Liver (tissue), 9 donors: Measurements from ENCODE around the gene BLNK. TPM values are rescaled to one million over a fixed set of nuclear protein-coding genes. Genes with fewer than 3 reads are reported as not detected.

Source experiments
- DNase-seq: peaks from one replicate; pipeline ENCODE4 v3.0.0-alpha.2; 2017; ENCODE audit warnings: low spot score
- H3K27ac ChIP-seq, 2 donors: one replicate each; pipeline ENCODE4 v1.7.0; 2013; ENCODE audit warnings: inconsistent platforms in 2 of 2, low read length in 2 of 2, control low read depth in 1 of 2, low read depth in 1 of 2, mild to moderate bottlenecking in 1 of 2
- H3K27me3 ChIP-seq, 4 donors: one replicate each; pipeline versions ENCODE4 v1.6.1 to v1.7.0; 2013; ENCODE audit warnings: low read length in 3 of 4, inconsistent platforms in 1 of 4, mild to moderate bottlenecking in 1 of 4, moderate library complexity in 1 of 4; ENCODE audit not compliant: control insufficient read depth in 4 of 4, insufficient read depth in 4 of 4
- H3K36me3 ChIP-seq, 4 donors: one replicate each; pipeline versions ENCODE4 v1.6.1 to v1.7.0; 2013; ENCODE audit warnings: low read length in 3 of 4, mild to moderate bottlenecking in 3 of 4, low read depth in 1 of 4, moderate library complexity in 1 of 4; ENCODE audit not compliant: control insufficient read depth in 4 of 4, insufficient read depth in 3 of 4
- H3K4me1 ChIP-seq, 4 donors: one replicate each; pipeline versions ENCODE4 v1.6.1 to v1.7.0; 2013; ENCODE audit warnings: low read length in 3 of 4, mild to moderate bottlenecking in 3 of 4, moderate library complexity in 1 of 4; ENCODE audit not compliant: control insufficient read depth in 4 of 4, insufficient read depth in 4 of 4
- H3K4me3 ChIP-seq, 3 donors: one replicate each; pipeline versions ENCODE4 v1.6.1 to v1.7.0; 2013; ENCODE audit warnings: low read length in 3 of 3, control low read depth in 1 of 3, low read depth in 1 of 3, mild to moderate bottlenecking in 1 of 3
- H3K9ac ChIP-seq, 2 donors: one replicate each; pipeline ENCODE4 v1.7.0; 2013; ENCODE audit warnings: low read length in 2 of 2, mild to moderate bottlenecking in 2 of 2, moderate library complexity in 2 of 2, control low read depth in 1 of 2, low read depth in 1 of 2
- H3K9me3 ChIP-seq, 4 donors: one replicate each; pipeline versions ENCODE4 v1.6.1 to v1.7.0; 2013; ENCODE audit warnings: low read length in 3 of 4; ENCODE audit not compliant: control insufficient read depth in 4 of 4
- EGR1 ChIP-seq, 2 donors: IDR thresholded peaks; 2 replicates each; pipeline ENCODE4 v1.6.1; 2016 to 2018; ENCODE audit warnings: antibody characterized with exemption in 2 of 2, low read depth in 2 of 2
- FOXA1 ChIP-seq: IDR thresholded peaks from 2 replicates; pipeline ENCODE4 v1.6.1; 2016; ENCODE audit warnings: antibody characterized with exemption
- FOXA2 ChIP-seq: IDR thresholded peaks from 2 replicates; pipeline ENCODE4 v1.6.1; 2016; ENCODE audit warnings: antibody characterized with exemption
- GABPA ChIP-seq, 2 donors: IDR thresholded peaks in 1 of 2; conservative IDR thresholded peaks in 1 of 2; 2 replicates each; pipeline ENCODE4 v1.6.1; 2016; ENCODE audit warnings: antibody characterized with exemption in 2 of 2, mild to moderate bottlenecking in 1 of 2, moderate library complexity in 1 of 2
- HNF4A ChIP-seq, 2 donors: conservative IDR thresholded peaks; 2 replicates each; pipeline ENCODE4 v1.6.1; 2016; ENCODE audit warnings: antibody characterized with exemption in 2 of 2, mild to moderate bottlenecking in 2 of 2
- HNF4G ChIP-seq: IDR thresholded peaks from 2 replicates; pipeline ENCODE4 v1.6.1; 2016; ENCODE audit warnings: antibody characterized with exemption
- JUND ChIP-seq, 2 donors: IDR thresholded peaks; 2 replicates each; pipeline ENCODE4 v1.6.1; 2016; ENCODE audit warnings: antibody characterized with exemption in 2 of 2
- NR2F2 ChIP-seq: IDR thresholded peaks from 2 replicates; pipeline ENCODE4 v1.6.1; 2016; ENCODE audit warnings: antibody characterized with exemption
- RAD21 ChIP-seq, 2 donors: IDR thresholded peaks; 2 replicates each; pipeline ENCODE4 v1.6.1; 2016; ENCODE audit warnings: antibody characterized with exemption in 2 of 2, mild to moderate bottlenecking in 2 of 2
- RXRA ChIP-seq, 2 donors: IDR thresholded peaks; 2 replicates each; pipeline ENCODE4 v1.6.1; 2017 to 2018; ENCODE audit warnings: antibody characterized with exemption in 2 of 2, mild to moderate bottlenecking in 1 of 2
- SP1 ChIP-seq: IDR thresholded peaks from 2 replicates; pipeline ENCODE4 v1.6.1; 2018; ENCODE audit warnings: antibody characterized with exemption, mild to moderate bottlenecking
- TAF1 ChIP-seq: conservative IDR thresholded peaks from 2 replicates; pipeline ENCODE4 v1.6.1; 2016; ENCODE audit warnings: antibody characterized with exemption, mild to moderate bottlenecking
- YY1 ChIP-seq: IDR thresholded peaks from 2 replicates; pipeline ENCODE4 v1.6.1; 2016; ENCODE audit warnings: antibody characterized with exemption, mild to moderate bottlenecking
- WGBS: extraction: QIAGEN DNeasy Blood & Tissue Kit; methylation state at CpG from one replicate; pipeline ENCODE4 v1.1.7; 2013; 5-methylcytosine and 5-hydroxymethylcytosine counted together
- polyA plus RNA-seq, 2 donors: library from polyadenylated mRNA; stranded (reverse) in 1 of 2; unstranded in 1 of 2; fragments of 200-250 nt in 1 of 2; fragments of >200 nt in 1 of 2; fragmentation: Nextera tagmentation in 1 of 2; extraction: Ambion mirVana in 1 of 2; gene quantifications; one replicate each; pipeline versions ENCODE4 v1.2.1 to v1.2.3, GENCODE V29; 2013 to 2015
- total RNA-seq, 2 donors: library from RNA; depleted of rRNA; stranded (reverse); fragments of >200 nt; gene quantifications; one replicate each; pipeline ENCODE4 v1.2.3, GENCODE V29; 2014
- TF ChIP-seq, protein P1 (sequence below): IDR thresholded peaks from 2 replicates; pipeline ENCODE4 v1.6.1; 2016; ENCODE audit warnings: antibody characterized with exemption
- TF ChIP-seq, protein P2 (sequence below): IDR thresholded peaks from 2 replicates; pipeline ENCODE4 v1.6.1; 2016; ENCODE audit warnings: antibody characterized with exemption, mild to moderate bottlenecking
- TF ChIP-seq, protein P3 (sequence below): fragments of 150-350 bp; IDR thresholded peaks from 2 replicates; pipeline ENCODE4 v1.5.1; 2017; ENCODE audit warnings: improper control_type of control experiment, low read depth, low read length; ENCODE audit not compliant: missing input control
- TF ChIP-seq, protein P4 (sequence below): IDR thresholded peaks from 2 replicates; pipeline ENCODE4 v1.6.1; 2016; ENCODE audit warnings: antibody characterized with exemption
- TF ChIP-seq, protein P5 (sequence below): IDR thresholded peaks from 2 replicates; pipeline ENCODE4 v1.6.1; 2016; ENCODE audit warnings: antibody characterized with exemption
- donor health status: healthy.
- donor health status: healthy.
- donor health status: healthy.
- donor health status: healthy.
- donor health status: healthy.

Gene BLNK
- total and polyA plus RNA-seq, 4 donors, result 3.3 to 45.2 (median 14.5) TPM

DNA sequence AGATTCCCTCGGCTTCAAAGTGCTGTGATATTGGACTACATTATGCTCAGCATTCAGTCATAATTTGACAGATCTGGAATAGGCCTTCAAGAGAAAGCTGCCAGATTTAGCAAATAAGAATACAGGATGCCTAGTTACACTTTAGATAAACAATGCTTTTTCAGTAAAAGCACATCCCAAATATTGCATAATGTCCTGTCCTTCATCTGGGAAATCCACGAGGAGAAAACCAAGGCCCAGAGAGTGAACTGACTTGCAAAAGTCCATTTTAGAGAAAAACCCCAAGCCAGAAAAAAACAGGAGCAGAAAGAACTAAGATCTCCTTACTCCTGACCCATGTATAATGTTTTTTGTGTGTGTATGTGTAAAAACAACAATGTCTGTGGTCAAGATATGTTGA, 12.0 kb upstream of the BLNK start:
- no peak for DNase-seq
- Histone ChIP-seq H3K4me3 (no peak overlapping the region), H3K9me3 (no peaks in the 10 kb centered on the region), H3K27me3 (no peaks in the 10 kb centered on the region), H3K4me1 (peaks cover 10 to 42% (median 26%) of the 10 kb centered on the region in 4 donors), H3K27ac (peak overlapping the region; percentile 75 to 81), H3K36me3 (no peaks in the 10 kb centered on the region), H3K9ac (no peak overlapping the region)
- peak; percentile 50 for TF ChIP-seq SP1
- TF ChIP-seq NR2F2, result no peak
- no peak for TF ChIP-seq FOXA1
- peak; percentile 46 for TF ChIP-seq HNF4G
- TF ChIP-seq, protein P1, sequence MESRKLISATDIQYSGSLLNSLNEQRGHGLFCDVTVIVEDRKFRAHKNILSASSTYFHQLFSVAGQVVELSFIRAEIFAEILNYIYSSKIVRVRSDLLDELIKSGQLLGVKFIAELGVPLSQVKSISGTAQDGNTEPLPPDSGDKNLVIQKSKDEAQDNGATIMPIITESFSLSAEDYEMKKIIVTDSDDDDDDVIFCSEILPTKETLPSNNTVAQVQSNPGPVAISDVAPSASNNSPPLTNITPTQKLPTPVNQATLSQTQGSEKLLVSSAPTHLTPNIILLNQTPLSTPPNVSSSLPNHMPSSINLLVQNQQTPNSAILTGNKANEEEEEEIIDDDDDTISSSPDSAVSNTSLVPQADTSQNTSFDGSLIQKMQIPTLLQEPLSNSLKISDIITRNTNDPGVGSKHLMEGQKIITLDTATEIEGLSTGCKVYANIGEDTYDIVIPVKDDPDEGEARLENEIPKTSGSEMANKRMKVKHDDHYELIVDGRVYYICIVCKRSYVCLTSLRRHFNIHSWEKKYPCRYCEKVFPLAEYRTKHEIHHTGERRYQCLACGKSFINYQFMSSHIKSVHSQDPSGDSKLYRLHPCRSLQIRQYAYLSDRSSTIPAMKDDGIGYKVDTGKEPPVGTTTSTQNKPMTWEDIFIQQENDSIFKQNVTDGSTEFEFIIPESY, result no peak
- peak; percentile 29 for TF ChIP-seq FOXA2
- peak in 1 of 2 donors; percentile 48 for TF ChIP-seq GABPA (IDR thresholded peaks at IDR 0.05 in 1 of 2, conservative IDR thresholded peaks at IDR 0.05 in 1 of 2)
- TF ChIP-seq HNF4A (conservative IDR thresholded peaks at IDR 0.05), result peak; percentile 70 to 75
- TF ChIP-seq, protein P2, sequence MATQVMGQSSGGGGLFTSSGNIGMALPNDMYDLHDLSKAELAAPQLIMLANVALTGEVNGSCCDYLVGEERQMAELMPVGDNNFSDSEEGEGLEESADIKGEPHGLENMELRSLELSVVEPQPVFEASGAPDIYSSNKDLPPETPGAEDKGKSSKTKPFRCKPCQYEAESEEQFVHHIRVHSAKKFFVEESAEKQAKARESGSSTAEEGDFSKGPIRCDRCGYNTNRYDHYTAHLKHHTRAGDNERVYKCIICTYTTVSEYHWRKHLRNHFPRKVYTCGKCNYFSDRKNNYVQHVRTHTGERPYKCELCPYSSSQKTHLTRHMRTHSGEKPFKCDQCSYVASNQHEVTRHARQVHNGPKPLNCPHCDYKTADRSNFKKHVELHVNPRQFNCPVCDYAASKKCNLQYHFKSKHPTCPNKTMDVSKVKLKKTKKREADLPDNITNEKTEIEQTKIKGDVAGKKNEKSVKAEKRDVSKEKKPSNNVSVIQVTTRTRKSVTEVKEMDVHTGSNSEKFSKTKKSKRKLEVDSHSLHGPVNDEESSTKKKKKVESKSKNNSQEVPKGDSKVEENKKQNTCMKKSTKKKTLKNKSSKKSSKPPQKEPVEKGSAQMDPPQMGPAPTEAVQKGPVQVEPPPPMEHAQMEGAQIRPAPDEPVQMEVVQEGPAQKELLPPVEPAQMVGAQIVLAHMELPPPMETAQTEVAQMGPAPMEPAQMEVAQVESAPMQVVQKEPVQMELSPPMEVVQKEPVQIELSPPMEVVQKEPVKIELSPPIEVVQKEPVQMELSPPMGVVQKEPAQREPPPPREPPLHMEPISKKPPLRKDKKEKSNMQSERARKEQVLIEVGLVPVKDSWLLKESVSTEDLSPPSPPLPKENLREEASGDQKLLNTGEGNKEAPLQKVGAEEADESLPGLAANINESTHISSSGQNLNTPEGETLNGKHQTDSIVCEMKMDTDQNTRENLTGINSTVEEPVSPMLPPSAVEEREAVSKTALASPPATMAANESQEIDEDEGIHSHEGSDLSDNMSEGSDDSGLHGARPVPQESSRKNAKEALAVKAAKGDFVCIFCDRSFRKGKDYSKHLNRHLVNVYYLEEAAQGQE, result peak; percentile 55
- TF ChIP-seq JUND (IDR thresholded peaks at IDR 0.05), result peak; percentile 35 to 66
- TF ChIP-seq, protein P3, sequence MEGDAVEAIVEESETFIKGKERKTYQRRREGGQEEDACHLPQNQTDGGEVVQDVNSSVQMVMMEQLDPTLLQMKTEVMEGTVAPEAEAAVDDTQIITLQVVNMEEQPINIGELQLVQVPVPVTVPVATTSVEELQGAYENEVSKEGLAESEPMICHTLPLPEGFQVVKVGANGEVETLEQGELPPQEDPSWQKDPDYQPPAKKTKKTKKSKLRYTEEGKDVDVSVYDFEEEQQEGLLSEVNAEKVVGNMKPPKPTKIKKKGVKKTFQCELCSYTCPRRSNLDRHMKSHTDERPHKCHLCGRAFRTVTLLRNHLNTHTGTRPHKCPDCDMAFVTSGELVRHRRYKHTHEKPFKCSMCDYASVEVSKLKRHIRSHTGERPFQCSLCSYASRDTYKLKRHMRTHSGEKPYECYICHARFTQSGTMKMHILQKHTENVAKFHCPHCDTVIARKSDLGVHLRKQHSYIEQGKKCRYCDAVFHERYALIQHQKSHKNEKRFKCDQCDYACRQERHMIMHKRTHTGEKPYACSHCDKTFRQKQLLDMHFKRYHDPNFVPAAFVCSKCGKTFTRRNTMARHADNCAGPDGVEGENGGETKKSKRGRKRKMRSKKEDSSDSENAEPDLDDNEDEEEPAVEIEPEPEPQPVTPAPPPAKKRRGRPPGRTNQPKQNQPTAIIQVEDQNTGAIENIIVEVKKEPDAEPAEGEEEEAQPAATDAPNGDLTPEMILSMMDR, result no peak
- peak in 1 of 2 donors; percentile 31 for TF ChIP-seq EGR1 (IDR thresholded peaks at IDR 0.05; ENCODE audit: low read depth in 2 of 2)
- no peak for TF ChIP-seq TAF1
- TF ChIP-seq YY1, result peak; percentile 53
- peak; percentile 27 to 30 for TF ChIP-seq RAD21 (IDR thresholded peaks at IDR 0.05)
- TF ChIP-seq, protein P4, sequence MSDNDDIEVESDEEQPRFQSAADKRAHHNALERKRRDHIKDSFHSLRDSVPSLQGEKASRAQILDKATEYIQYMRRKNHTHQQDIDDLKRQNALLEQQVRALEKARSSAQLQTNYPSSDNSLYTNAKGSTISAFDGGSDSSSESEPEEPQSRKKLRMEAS, result peak; percentile 83
- TF ChIP-seq, protein P5, sequence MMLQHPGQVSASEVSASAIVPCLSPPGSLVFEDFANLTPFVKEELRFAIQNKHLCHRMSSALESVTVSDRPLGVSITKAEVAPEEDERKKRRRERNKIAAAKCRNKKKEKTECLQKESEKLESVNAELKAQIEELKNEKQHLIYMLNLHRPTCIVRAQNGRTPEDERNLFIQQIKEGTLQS, result no peak
- TF ChIP-seq RXRA (IDR thresholded peaks at IDR 0.05), result peak; percentile 27 to 74
- 49% methylated on average over 2 of the region's 2 CpGs for WGBS
